ENCODE results near the gene ITFG1.

DNA sequence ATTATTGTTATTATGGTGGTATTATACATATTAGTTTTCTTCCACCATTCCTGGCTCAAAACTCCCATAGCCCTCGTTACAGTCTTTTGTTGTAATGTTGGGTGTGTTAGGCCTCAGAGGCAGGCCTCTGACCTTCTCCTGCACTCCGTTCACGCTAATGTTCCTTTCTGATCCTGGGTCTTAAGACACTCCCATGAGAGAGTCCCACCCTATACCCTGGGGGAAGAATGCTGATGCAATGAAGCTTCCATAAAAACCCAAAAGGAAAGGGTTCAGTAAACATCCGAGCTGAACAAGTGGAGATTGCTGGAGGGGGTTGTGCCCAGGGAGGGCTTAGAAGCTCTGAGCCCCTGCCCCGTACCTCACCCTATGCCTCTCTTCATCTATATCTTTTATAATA, 175.9 kb downstream of the ITFG1 start:
- TF ChIP-seq POLR2A (IDR thresholded peaks at IDR 0.05): no peak
- TF ChIP-seq, protein P1, sequence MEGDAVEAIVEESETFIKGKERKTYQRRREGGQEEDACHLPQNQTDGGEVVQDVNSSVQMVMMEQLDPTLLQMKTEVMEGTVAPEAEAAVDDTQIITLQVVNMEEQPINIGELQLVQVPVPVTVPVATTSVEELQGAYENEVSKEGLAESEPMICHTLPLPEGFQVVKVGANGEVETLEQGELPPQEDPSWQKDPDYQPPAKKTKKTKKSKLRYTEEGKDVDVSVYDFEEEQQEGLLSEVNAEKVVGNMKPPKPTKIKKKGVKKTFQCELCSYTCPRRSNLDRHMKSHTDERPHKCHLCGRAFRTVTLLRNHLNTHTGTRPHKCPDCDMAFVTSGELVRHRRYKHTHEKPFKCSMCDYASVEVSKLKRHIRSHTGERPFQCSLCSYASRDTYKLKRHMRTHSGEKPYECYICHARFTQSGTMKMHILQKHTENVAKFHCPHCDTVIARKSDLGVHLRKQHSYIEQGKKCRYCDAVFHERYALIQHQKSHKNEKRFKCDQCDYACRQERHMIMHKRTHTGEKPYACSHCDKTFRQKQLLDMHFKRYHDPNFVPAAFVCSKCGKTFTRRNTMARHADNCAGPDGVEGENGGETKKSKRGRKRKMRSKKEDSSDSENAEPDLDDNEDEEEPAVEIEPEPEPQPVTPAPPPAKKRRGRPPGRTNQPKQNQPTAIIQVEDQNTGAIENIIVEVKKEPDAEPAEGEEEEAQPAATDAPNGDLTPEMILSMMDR (IDR thresholded peaks at IDR 0.05): no peak

Data from heart left ventricle (tissue), 13 donors.